ENCODE measurements around the gene KLHL17. TPM values are rescaled to one million over a fixed set of nuclear protein-coding genes. Genes with fewer than 3 reads are reported as not detected.

The KLHL17 gene
- total and polyA plus RNA-seq, 10 donors, result 12.0 to 31.6 (median 18.8) TPM

GRCh38 chr1:917076-917459 is 43.3 kb upstream of the KLHL17 start:
- no peaks in the 10 kb centered on the region for H3K9me3 ChIP-seq
- peaks cover 0 to 99% (median 46%) of the 10 kb centered on the region in 7 donors for H3K27me3 ChIP-seq (replicated peaks in 1 of 7)

GRCh38 chr1:917466-918091 is 42.8 kb upstream of the KLHL17 start:
- 68 to 78% (median 72%) methylated on average over 17 to 22 of the region's 22 CpGs for WGBS, 5 donors
- Histone ChIP-seq H3K27me3 (replicated peaks in 1 of 7) (peaks cover 0 to 99% (median 51%) of the 10 kb centered on the region in 7 donors), H3K4me3 (no peak overlapping the region), H3K36me3 (no peaks in the 10 kb centered on the region), H3K27ac (no peak overlapping the region), H3K4me1 (peaks cover 8 to 55% (median 26%) of the 10 kb centered on the region in 6 donors), H3K9me3 (no peaks in the 10 kb centered on the region)
- intact Hi-C loops (cut with DNase I; ENCODE audit: low total_unique reads), result no loop called here
- TF ChIP-seq POLR2A (IDR thresholded peaks at IDR 0.05), result no peak
- TF ChIP-seq POLR2AphosphoS5 (IDR thresholded peaks at IDR 0.05), result peak in 1 of 3 donors; percentile 3
- TF ChIP-seq CTCF (IDR thresholded peaks at IDR 0.05 in 8 of 11, conservative IDR thresholded peaks at IDR 0.05 in 3 of 11), result no peak
- DNase-seq, result peak; percentile 51

More at GRCh38 chr1:917076-917459, 43.3 kb upstream of the KLHL17 start:
- WGBS, 5 donors, result 56 to 68% (median 62%) methylated on average over 6 to 7 of the region's 7 CpGs
- DNase-seq, result peak; percentile 61
- TF ChIP-seq CTCF (IDR thresholded peaks at IDR 0.05 in 8 of 11, conservative IDR thresholded peaks at IDR 0.05 in 3 of 11), result no peak
- no peak for TF ChIP-seq POLR2A (IDR thresholded peaks at IDR 0.05)
- no peak for TF ChIP-seq POLR2AphosphoS5 (IDR thresholded peaks at IDR 0.05)
- H3K4me3 ChIP-seq, result no peak overlapping the region
- intact Hi-C loops (cut with DNase I; ENCODE audit: low total_unique reads), result no loop called here
- H3K27ac ChIP-seq, result no peak overlapping the region
- H3K36me3 ChIP-seq, result no peaks in the 10 kb centered on the region
- peaks cover 8 to 55% (median 28%) of the 10 kb centered on the region in 6 donors for H3K4me1 ChIP-seq

- 75 to 90% (median 82%) methylated on average over 11 to 15 of the region's 15 CpGs; no CpG with 5 or more reads in 1 of the 5 donors for WGBS, 5 donors
- TF ChIP-seq POLR2AphosphoS5 (IDR thresholded peaks at IDR 0.05) (peak in 1 of 3 donors; percentile 30), POLR2A (IDR thresholded peaks at IDR 0.05) (no peak)
- intact Hi-C loops (cut with DNase I; ENCODE audit: low total_unique reads), result no loop called here
- Histone ChIP-seq H3K4me1 (peaks cover 13 to 59% (median 30%) of the 10 kb centered on the region in 6 donors), H3K9me3 (no peaks in the 10 kb centered on the region), H3K4me3 (no peak overlapping the region), H3K36me3 (no peaks in the 10 kb centered on the region), H3K27ac (no peak overlapping the region), H3K27me3 (replicated peaks in 1 of 7) (peaks cover 0 to 99% (median 50%) of the 10 kb centered on the region in 7 donors)
- no peak for DNase-seq
These were observed 42.0 kb upstream of the KLHL17 start for GRCh38 chr1:918353-918752.

- intact Hi-C loops (cut with DNase I; ENCODE audit: low total_unique reads), result no loop called here
- Histone ChIP-seq H3K36me3 (no peaks in the 10 kb centered on the region), H3K9me3 (no peaks in the 10 kb centered on the region), H3K27ac (no peak overlapping the region), H3K4me1 (peaks cover 15 to 64% (median 35%) of the 10 kb centered on the region in 6 donors), H3K27me3 (replicated peaks in 1 of 7) (peaks cover 0 to 99% (median 55%) of the 10 kb centered on the region in 7 donors), H3K4me3 (no peak overlapping the region)
- no peak for DNase-seq
- TF ChIP-seq CTCF (IDR thresholded peaks at IDR 0.05 in 8 of 11, conservative IDR thresholded peaks at IDR 0.05 in 3 of 11) (no peak), POLR2AphosphoS5 (IDR thresholded peaks at IDR 0.05) (no peak), POLR2A (IDR thresholded peaks at IDR 0.05) (no peak)
- 73 to 95% (median 79%) methylated on average over 3 to 6 of the region's 6 CpGs for WGBS, 5 donors
These were observed 41.5 kb upstream of the KLHL17 start for GRCh38 chr1:918843-919242.

All from spleen (tissue), 11 donors.